Smooth muscle cell (in vitro differentiated cells): ENCODE measurements around the gene CCDC63. TPM values are rescaled to one million over a fixed set of nuclear protein-coding genes. Genes with fewer than 3 reads are reported as not detected.

Source experiments
- DNase-seq: peaks from one replicate; lab custom pipeline; 2025; ENCODE audit not compliant: unreplicated experiment; lab: John Stamatoyannopoulos, UW
- H2AFZ ChIP-seq: fragments of 200-600 bp; sonication (generic); 2 replicates; pipeline ENCODE4 v1.6.0; 2016; ENCODE audit warnings: antibody characterized with exemption, low read depth, mild to moderate bottlenecking
- H3F3A ChIP-seq: fragments of 200-600 bp; sonication (generic); 2 replicates; pipeline ENCODE4 v1.6.0; 2017; ENCODE audit warnings: antibody characterized with exemption, low read depth
- H3K27ac ChIP-seq: fragments of 200-600 bp; sonication (generic); 2 replicates; pipeline ENCODE4 v1.5.1; 2016; ENCODE audit warnings: low read depth, mild to moderate bottlenecking
- H3K27me3 ChIP-seq: fragments of 200-600 bp; sonication (generic); 2 replicates; pipeline ENCODE4 v1.6.1; 2016; ENCODE audit warnings: low read depth, mild to moderate bottlenecking
- H3K36me3 ChIP-seq: fragments of 200-600 bp; sonication (generic); 2 replicates; pipeline ENCODE4 v1.5.1; 2016; ENCODE audit warnings: low read depth
- H3K4me1 ChIP-seq: fragments of 200-600 bp; sonication (generic); 2 replicates; pipeline ENCODE4 v1.5.1; 2016; ENCODE audit warnings: low read depth
- H3K4me2 ChIP-seq: fragments of 200-600 bp; sonication (generic); 2 replicates; pipeline ENCODE4 v1.6.0; 2016; ENCODE audit warnings: mild to moderate bottlenecking
- H3K4me3 ChIP-seq: fragments of 200-600 bp; sonication (generic); 2 replicates; pipeline ENCODE4 v1.5.1; 2016; ENCODE audit warnings: mild to moderate bottlenecking
- H3K79me2 ChIP-seq: fragments of 200-600 bp; sonication (generic); 2 replicates; pipeline ENCODE4 v1.6.0; 2016; ENCODE audit warnings: low read depth, mild to moderate bottlenecking
- H3K9ac ChIP-seq: fragments of 200-600 bp; sonication (generic); 2 replicates; pipeline ENCODE4 v1.6.0; 2016; ENCODE audit warnings: low read depth
- H3K9me3 ChIP-seq: fragments of 200-600 bp; sonication (generic); replicated peaks from 2 replicates; pipeline ENCODE4 v1.5.1; 2016; ENCODE audit warnings: low read depth
- H4K20me1 ChIP-seq: fragments of 200-600 bp; sonication (generic); 2 replicates; pipeline ENCODE4 v1.6.0; 2016; ENCODE audit warnings: low read depth
- CTCF ChIP-seq: fragments of 200-600 bp; sonication (generic); IDR thresholded peaks from 2 replicates; pipeline ENCODE4 v1.5.1; 2017; ENCODE audit warnings: borderline replicate concordance, mild to moderate bottlenecking, antibody characterized with exemption; ENCODE audit not compliant: insufficient read depth, poor library complexity, severe bottlenecking
- WGBS: methylation state at CpG from one replicate; pipeline ENCODE4 v1.1.7; 2016; ENCODE audit warnings: low lambda C conversion rate; 5-methylcytosine and 5-hydroxymethylcytosine counted together
- polyA plus RNA-seq: library from polyadenylated mRNA; unstranded; fragments of >200 nt; fragmentation: Nextera tagmentation; extraction: Ambion mirVana; gene quantifications from 2 replicates; pipeline ENCODE4 v1.2.1, GENCODE V29; 2016
- total RNA-seq: library from RNA; depleted of rRNA; stranded (reverse); fragments of >200 nt; gene quantifications from 2 replicates; pipeline ENCODE4 v1.2.3, GENCODE V29; 2014

The CCDC63 gene
- total and polyA plus RNA-seq, 2 experiments from 2014 or later, result not detected

GRCh38 chr12:110849221-110849620, 2.4 kb downstream of the CCDC63 start:
- Histone ChIP-seq H3K4me3 (no peak overlapping the region), H3K79me2 (no peaks in the 10 kb centered on the region), H2AFZ (no peak overlapping the region), H3K27me3 (peaks cover 23% of the 10 kb centered on the region), H3F3A (no peaks in the 10 kb centered on the region), H3K4me2 (no peak overlapping the region), H3K9me3 (no peaks in the 10 kb centered on the region), H3K9ac (no peak overlapping the region), H3K4me1 (no peaks in the 10 kb centered on the region), H3K27ac (no peak overlapping the region), H4K20me1 (no peaks in the 10 kb centered on the region), H3K36me3 (no peaks in the 10 kb centered on the region)
- TF ChIP-seq CTCF, result no peak
- DNase-seq, result no peak
- 93% methylated on average over 4 of the region's 4 CpGs for WGBS

GRCh38 chr12:110849748-110850403, 3.1 kb downstream of the CCDC63 start:
- Histone ChIP-seq H3K79me2 (no peaks in the 10 kb centered on the region), H3K4me1 (no peaks in the 10 kb centered on the region), H3K4me2 (no peak overlapping the region), H3K9ac (no peak overlapping the region), H3K36me3 (no peaks in the 10 kb centered on the region), H3K27ac (no peak overlapping the region), H3K9me3 (no peaks in the 10 kb centered on the region), H3K4me3 (no peak overlapping the region), H3K27me3 (peaks cover 23% of the 10 kb centered on the region), H3F3A (no peaks in the 10 kb centered on the region), H4K20me1 (no peaks in the 10 kb centered on the region), H2AFZ (no peak overlapping the region)
- TF ChIP-seq CTCF, result no peak
- DNase-seq, result no peak
- 94% methylated on average over 5 of the region's 5 CpGs for WGBS

DNA sequence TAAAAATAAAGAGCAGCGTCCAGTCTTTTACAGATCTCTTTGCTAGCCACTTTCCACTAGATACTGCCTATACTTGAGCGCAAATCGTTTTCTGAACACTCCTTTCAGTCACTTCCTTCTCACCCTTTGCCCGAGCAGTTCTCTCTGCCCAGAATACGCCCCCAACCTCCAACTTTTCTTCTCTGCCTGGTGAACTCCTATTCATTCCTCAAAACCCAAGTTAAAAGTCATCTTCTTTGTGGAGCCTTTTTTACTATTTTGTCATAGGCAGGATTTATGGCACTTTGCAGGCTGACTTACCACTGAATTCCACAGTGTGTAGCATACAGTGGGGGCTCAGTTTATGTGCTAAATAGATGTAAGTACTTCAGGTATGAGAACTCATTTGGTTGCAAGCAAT, 4.0 kb downstream of the CCDC63 start:
- Histone ChIP-seq H4K20me1 (no peaks in the 10 kb centered on the region), H3K27me3 (peaks cover 23% of the 10 kb centered on the region), H2AFZ (no peak overlapping the region), H3K9me3 (no peaks in the 10 kb centered on the region), H3K36me3 (no peaks in the 10 kb centered on the region), H3F3A (no peaks in the 10 kb centered on the region), H3K4me1 (no peaks in the 10 kb centered on the region), H3K27ac (no peak overlapping the region), H3K9ac (no peak overlapping the region), H3K4me3 (no peak overlapping the region), H3K4me2 (no peak overlapping the region), H3K79me2 (no peaks in the 10 kb centered on the region)
- no peak for TF ChIP-seq CTCF
- 82% methylated on average over 5 of the region's 5 CpGs for WGBS
- no peak for DNase-seq

- H3K79me2 ChIP-seq, result no peaks in the 10 kb centered on the region
- no peak overlapping the region for H2AFZ ChIP-seq
- H4K20me1 ChIP-seq, result no peaks in the 10 kb centered on the region
- no peaks in the 10 kb centered on the region for H3K36me3 ChIP-seq
- no peaks in the 10 kb centered on the region for H3K9me3 ChIP-seq
- TF ChIP-seq CTCF, result no peak
- H3K27me3 ChIP-seq, result peaks cover 8% of the 10 kb centered on the region
- no peaks in the 10 kb centered on the region for H3K4me1 ChIP-seq
- H3K4me3 ChIP-seq, result no peak overlapping the region
- no peaks in the 10 kb centered on the region for H3F3A ChIP-seq
- DNase-seq, result no peak
- no peak overlapping the region for H3K9ac ChIP-seq
- H3K4me2 ChIP-seq, result no peak overlapping the region
- H3K27ac ChIP-seq, result no peak overlapping the region
- WGBS, result 79% methylated on average over 4 of the region's 4 CpGs
Measured at GRCh38 chr12:110853836-110854235, 7.0 kb downstream of the CCDC63 start.
